GM12874 (cell line): ENCODE results near the gene ZC3H18.

Experiments
- CTCF ChIP-seq: IDR thresholded peaks from 2 replicates; pipeline ENCODE4 v1.5.1; 2011; ENCODE audit warnings: low read depth, mild to moderate bottlenecking, control low read depth, low read length, moderate library complexity; ENCODE audit not compliant: insufficient read depth

The ZC3H18 gene

GRCh38 chr16:88638323-88639230, 68.4 kb downstream of the ZC3H18 start, which contains the start of gene IL17C:
IL17C (plus strand) TSS chr16:88638572; CDS start chr16:88638642, 70 bp downstream.
- TF ChIP-seq CTCF = no peak

DNA sequence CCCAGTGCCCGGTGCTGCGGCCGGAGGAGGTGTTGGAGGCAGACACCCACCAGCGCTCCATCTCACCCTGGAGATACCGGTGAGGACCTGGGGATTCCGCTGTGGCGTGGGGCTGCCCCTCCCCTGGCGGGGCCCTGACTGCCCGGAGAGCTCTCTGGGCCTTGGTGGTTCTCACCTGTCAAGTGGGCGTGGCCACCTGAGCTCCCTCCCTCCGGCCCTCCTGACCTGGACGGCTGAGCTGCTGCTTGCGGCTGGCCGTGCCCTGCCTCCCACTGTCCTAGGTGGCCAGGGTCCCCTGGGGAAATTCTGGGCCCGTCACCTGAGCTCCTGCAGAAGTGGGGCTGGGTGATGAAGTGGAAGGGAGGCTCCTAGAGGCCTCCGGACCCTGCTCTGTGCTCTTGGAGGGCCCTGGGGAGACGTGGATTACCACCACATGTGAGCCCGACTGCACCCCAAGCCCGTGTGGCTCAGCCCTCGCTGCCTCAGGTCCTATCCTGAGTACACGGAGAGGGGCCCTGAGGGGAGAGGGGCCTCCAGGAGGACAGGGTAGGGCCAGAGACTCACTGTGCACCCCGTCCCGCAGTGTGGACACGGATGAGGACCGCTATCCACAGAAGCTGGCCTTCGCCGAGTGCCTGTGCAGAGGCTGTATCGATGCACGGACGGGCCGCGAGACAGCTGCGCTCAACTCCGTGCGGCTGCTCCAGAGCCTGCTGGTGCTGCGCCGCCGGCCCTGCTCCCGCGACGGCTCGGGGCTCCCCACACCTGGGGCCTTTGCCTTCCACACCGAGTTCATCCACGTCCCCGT, 69.2 kb downstream of the ZC3H18 start:
- TF ChIP-seq CTCF = no peak

DNA sequence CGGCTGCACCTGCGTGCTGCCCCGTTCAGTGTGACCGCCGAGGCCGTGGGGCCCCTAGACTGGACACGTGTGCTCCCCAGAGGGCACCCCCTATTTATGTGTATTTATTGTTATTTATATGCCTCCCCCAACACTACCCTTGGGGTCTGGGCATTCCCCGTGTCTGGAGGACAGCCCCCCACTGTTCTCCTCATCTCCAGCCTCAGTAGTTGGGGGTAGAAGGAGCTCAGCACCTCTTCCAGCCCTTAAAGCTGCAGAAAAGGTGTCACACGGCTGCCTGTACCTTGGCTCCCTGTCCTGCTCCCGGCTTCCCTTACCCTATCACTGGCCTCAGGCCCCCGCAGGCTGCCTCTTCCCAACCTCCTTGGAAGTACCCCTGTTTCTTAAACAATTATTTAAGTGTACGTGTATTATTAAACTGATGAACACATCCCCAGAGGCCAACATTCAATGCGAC, 69.9 kb downstream of the ZC3H18 start:
- TF ChIP-seq CTCF = no peak

- no peak for TF ChIP-seq CTCF
Measured at GRCh38 chr16:88640498-88641247, 70.5 kb downstream of the ZC3H18 start.

DNA sequence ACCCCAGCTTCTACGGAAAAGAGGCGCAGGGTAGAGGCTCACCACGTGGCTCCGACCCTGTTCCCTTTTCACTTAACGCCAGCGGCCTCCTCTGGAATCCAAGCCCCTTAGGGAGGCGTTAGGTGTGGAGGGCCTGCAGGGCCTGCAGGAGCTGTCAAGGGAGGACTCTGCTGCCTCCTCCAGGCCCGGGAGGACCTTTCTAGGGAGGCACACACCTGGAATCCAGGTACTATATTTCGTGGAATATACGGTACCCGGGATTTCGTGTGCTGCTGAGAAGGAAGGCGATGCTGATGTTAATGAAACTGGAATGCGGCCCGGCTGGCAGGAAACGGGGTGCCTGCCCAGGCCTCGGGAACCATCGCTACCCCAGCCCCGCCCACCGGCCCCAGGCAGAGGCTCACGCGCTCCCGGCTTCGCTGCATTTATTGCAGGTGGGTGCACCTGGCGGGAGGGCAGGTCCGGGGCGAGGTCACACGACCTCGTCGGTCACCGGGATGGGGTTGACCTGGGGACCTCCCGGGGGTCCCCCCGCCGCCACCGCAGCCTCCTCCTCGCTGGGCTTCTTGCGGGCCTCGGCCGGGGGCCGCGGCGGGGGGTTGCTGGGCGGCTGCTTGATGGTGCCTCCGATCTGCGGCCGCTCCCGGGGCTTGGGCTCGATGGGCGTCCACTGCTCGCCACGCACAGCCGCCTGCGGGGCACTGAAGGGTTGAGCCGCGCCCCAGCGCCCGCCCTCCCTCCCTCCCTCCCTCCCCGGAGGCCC, 72.9 kb downstream of the ZC3H18 start:
- TF ChIP-seq CTCF = no peak

GRCh38 chr16:88643644-88643932, 73.4 kb downstream of the ZC3H18 start:
- TF ChIP-seq CTCF = no peak
